HG02852 (cell line): ENCODE results near the gene FSD1.
"Not testable (repeated sequence)": the region's sequence is repeated elsewhere in the genome, so short reads cannot be mapped to it uniquely, and the experiment has no call there.

Experiments used
- ATAC-seq: cut with Tn5 transposase; IDR thresholded peaks from one replicate; pipeline ENCODE4 v1.9.1; 2021; ENCODE audit warnings: mild to moderate bottlenecking, moderate library complexity; ENCODE audit not compliant: unreplicated experiment

Gene FSD1

GRCh38 chr19:4304538-4305256, at the start of gene FSD1:
FSD1 (plus strand) TSS chr19:4304598; CDS start chr19:4304747, 149 bp downstream.
- no peak for ATAC-seq

- no peak for ATAC-seq
Observed at GRCh38 chr19:4256563-4256962, 47.8 kb upstream of the FSD1 start.

GRCh38 chr19:4257025-4257424, 47.4 kb upstream of the FSD1 start:
- no peak for ATAC-seq

GRCh38 chr19:4258181-4258580, 46.2 kb upstream of the FSD1 start:
- no peak for ATAC-seq

GRCh38 chr19:4260613-4261191, 43.7 kb upstream of the FSD1 start:
- no peak for ATAC-seq

- ATAC-seq: no peak
Observed at GRCh38 chr19:4264812-4265211, 39.6 kb upstream of the FSD1 start.

- ATAC-seq: no peak
Observed at GRCh38 chr19:4266253-4267000, 38.0 kb upstream of the FSD1 start.

- ATAC-seq: no peak
Observed at GRCh38 chr19:4267101-4267900, 37.1 kb upstream of the FSD1 start.

GRCh38 chr19:4267901-4268815, 36.2 kb upstream of the FSD1 start:
- no peak for ATAC-seq

GRCh38 chr19:4268816-4269430, 35.5 kb upstream of the FSD1 start:
- ATAC-seq: no peak

- ATAC-seq: no peak
Observed at GRCh38 chr19:4272894-4273293, 31.5 kb upstream of the FSD1 start.

- not testable (repeated sequence) for ATAC-seq
Observed at GRCh38 chr19:4274321-4274686, 30.1 kb upstream of the FSD1 start.

- no peak for ATAC-seq
Observed at GRCh38 chr19:4277191-4277696, 27.2 kb upstream of the FSD1 start.

- ATAC-seq: no peak
Observed at GRCh38 chr19:4278010-4278409, 26.4 kb upstream of the FSD1 start.

GRCh38 chr19:4278419-4279266, 25.8 kb upstream of the FSD1 start, which contains the start of gene SHD:
SHD (plus strand) TSS chr19:4279266; CDS start chr19:4280064, 798 bp downstream.
- ATAC-seq: no peak

- no peak for ATAC-seq
Observed at GRCh38 chr19:4279267-4279529, 25.2 kb upstream of the FSD1 start.

- no peak for ATAC-seq
Observed at GRCh38 chr19:4279530-4280422, 24.6 kb upstream of the FSD1 start.
